Measurements from ENCODE around the gene CCR6.

CCR6 gene

GRCh38 chr6:167108278-167108677 lies 14.6 kb upstream of the CCR6 start:
- Histone ChIP-seq H3K36me3 (ENCODE audit: low read depth) (no peaks in the 10 kb centered on the region), H3K9me3 (ENCODE audit: severe bottlenecking) (no peaks in the 10 kb centered on the region), H3K27me3 (ENCODE audit: insufficient read depth, poor library complexity, severe bottlenecking) (peaks cover 20% of the 10 kb centered on the region), H3K27ac (ENCODE audit: poor library complexity, severe bottlenecking) (no peak overlapping the region), H3K4me3 (ENCODE audit: severe bottlenecking) (no peak overlapping the region), H3K4me1 (ENCODE audit: insufficient read depth, poor library complexity, severe bottlenecking) (no peaks in the 10 kb centered on the region)
- ATAC-seq (ENCODE audit: low read depth) (no peak), DNase-seq (ENCODE audit: low spot score) (no peak)
- no peak for TF ChIP-seq CTCF (IDR thresholded peaks at IDR 0.05; ENCODE audit: poor library complexity, severe bottlenecking)

DNA sequence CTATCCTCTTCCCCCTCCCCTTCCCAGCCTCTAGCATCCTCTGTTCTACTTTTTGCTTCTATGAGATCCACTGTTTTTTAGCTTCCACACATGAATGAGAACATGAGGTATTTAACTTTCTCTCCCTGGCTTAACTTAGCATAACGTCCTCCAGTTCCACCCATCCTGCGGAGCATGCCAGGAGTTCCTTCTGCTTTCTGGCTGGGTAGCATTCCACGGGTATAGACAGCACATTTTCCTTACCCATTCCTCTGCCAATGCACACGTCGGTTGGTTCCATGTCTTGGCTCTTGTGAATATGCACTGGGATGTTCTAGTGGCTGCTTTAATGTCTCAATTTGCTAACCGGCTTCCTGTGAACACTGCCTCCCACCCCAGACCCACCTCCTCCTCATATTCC lies 13.2 kb upstream of the CCR6 start:
- Histone ChIP-seq H3K27ac (ENCODE audit: poor library complexity, severe bottlenecking) (no peak overlapping the region), H3K9me3 (ENCODE audit: severe bottlenecking) (no peaks in the 10 kb centered on the region), H3K36me3 (ENCODE audit: low read depth) (no peaks in the 10 kb centered on the region), H3K4me1 (ENCODE audit: insufficient read depth, poor library complexity, severe bottlenecking) (no peaks in the 10 kb centered on the region), H3K4me3 (ENCODE audit: severe bottlenecking) (no peak overlapping the region), H3K27me3 (ENCODE audit: insufficient read depth, poor library complexity, severe bottlenecking) (peaks cover 20% of the 10 kb centered on the region)
- no peak for TF ChIP-seq CTCF (IDR thresholded peaks at IDR 0.05; ENCODE audit: poor library complexity, severe bottlenecking)
- ATAC-seq (ENCODE audit: low read depth): no peak
- DNase-seq (ENCODE audit: low spot score): no peak

DNA sequence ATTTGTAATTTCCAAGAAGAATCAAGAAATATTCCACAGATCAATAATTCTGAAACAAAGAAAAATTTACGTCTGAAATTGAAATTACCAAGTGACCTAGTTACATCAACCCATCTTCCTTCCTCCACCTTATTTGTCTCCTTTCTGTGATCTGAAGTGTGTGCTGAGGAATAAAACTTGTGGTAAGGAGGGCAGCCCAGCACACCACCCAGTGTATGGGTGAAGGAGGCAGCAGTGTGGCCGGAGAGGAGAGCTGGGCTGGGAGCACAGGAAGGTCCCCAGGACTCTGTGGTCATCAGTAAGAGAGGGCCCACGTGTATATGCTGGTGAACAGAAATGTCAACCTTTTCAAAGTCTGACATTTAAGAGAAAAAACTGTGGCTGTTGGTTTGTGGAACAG lies 11.3 kb upstream of the CCR6 start:
- ATAC-seq (ENCODE audit: low read depth) (no peak), DNase-seq (ENCODE audit: low spot score) (no peak)
- no peaks in the 10 kb centered on the region for H3K4me1 ChIP-seq (ENCODE audit: insufficient read depth, poor library complexity, severe bottlenecking)
- H3K27ac ChIP-seq (ENCODE audit: poor library complexity, severe bottlenecking): no peak overlapping the region
- peaks cover 39% of the 10 kb centered on the region for H3K27me3 ChIP-seq (ENCODE audit: insufficient read depth, poor library complexity, severe bottlenecking)
- no peaks in the 10 kb centered on the region for H3K9me3 ChIP-seq (ENCODE audit: severe bottlenecking)
- H3K4me3 ChIP-seq (ENCODE audit: severe bottlenecking): no peak overlapping the region
- no peaks in the 10 kb centered on the region for H3K36me3 ChIP-seq (ENCODE audit: low read depth)
- TF ChIP-seq CTCF (IDR thresholded peaks at IDR 0.05; ENCODE audit: poor library complexity, severe bottlenecking): no peak

DNA sequence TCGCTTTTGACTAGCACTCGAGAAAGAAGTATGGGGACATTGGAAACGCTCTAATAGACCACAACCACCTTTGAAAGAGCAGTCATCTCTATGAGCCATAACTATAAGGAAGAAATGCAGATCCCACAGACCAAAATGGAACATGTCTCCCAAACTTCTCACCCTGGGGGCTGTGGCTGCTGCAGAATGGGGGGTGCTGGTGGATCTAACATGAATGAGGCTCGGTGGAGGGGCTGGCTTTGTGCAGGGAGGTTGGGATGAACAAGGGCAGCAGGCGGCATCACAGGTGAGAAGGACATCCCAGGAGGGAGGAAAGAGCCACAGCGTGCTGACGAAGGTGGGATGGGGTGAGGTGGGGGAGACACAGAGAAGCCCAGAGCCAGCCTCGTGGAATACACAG lies 10.5 kb upstream of the CCR6 start:
- DNase-seq (ENCODE audit: low spot score) (no peak), ATAC-seq (ENCODE audit: low read depth) (no peak)
- Histone ChIP-seq H3K27ac (ENCODE audit: poor library complexity, severe bottlenecking) (no peak overlapping the region), H3K4me3 (ENCODE audit: severe bottlenecking) (no peak overlapping the region), H3K27me3 (ENCODE audit: insufficient read depth, poor library complexity, severe bottlenecking) (peaks cover 40% of the 10 kb centered on the region), H3K9me3 (ENCODE audit: severe bottlenecking) (no peaks in the 10 kb centered on the region), H3K36me3 (ENCODE audit: low read depth) (no peaks in the 10 kb centered on the region), H3K4me1 (ENCODE audit: insufficient read depth, poor library complexity, severe bottlenecking) (no peaks in the 10 kb centered on the region)
- no peak for TF ChIP-seq CTCF (IDR thresholded peaks at IDR 0.05; ENCODE audit: poor library complexity, severe bottlenecking)

GRCh38 chr6:167113047-167113754 lies 9.7 kb upstream of the CCR6 start:
- Histone ChIP-seq H3K4me1 (ENCODE audit: insufficient read depth, poor library complexity, severe bottlenecking) (no peaks in the 10 kb centered on the region), H3K4me3 (ENCODE audit: severe bottlenecking) (no peak overlapping the region)

More at GRCh38 chr6:167113047-167113754, 9.7 kb upstream of the CCR6 start:
- Histone ChIP-seq H3K27ac (ENCODE audit: poor library complexity, severe bottlenecking) (no peak overlapping the region), H3K9me3 (ENCODE audit: severe bottlenecking) (no peaks in the 10 kb centered on the region), H3K36me3 (ENCODE audit: low read depth) (no peaks in the 10 kb centered on the region), H3K27me3 (ENCODE audit: insufficient read depth, poor library complexity, severe bottlenecking) (peaks cover 40% of the 10 kb centered on the region)
- ATAC-seq (ENCODE audit: low read depth) (no peak), DNase-seq (ENCODE audit: low spot score) (no peak)
- no peak for TF ChIP-seq CTCF (IDR thresholded peaks at IDR 0.05; ENCODE audit: poor library complexity, severe bottlenecking)

Data from RWPE2 (cell line).